H9 (cell line): Measurements from ENCODE around the gene WDR5. TPM values are rescaled to one million over a fixed set of nuclear protein-coding genes. Genes with fewer than 3 reads are reported as not detected.
A peak's percentile ranks its signal among the peaks of the same experiment; 100 is the strongest.

Experiments
- DNase-seq: peaks from one replicate; pipeline ENCODE4 v3.0.0-alpha.2; 2017
- H2AFZ ChIP-seq: one replicate; pipeline ENCODE4 v1.6.1; 2013; ENCODE audit warnings: mild to moderate bottlenecking, low read length, control low read depth, moderate library complexity
- H2AK5ac ChIP-seq: 2 replicates; pipeline ENCODE4 v1.6.1; 2013; ENCODE audit warnings: low read length, control low read depth, mixed read lengths; ENCODE audit not compliant: insufficient read length
- H2BK120ac ChIP-seq: one replicate; pipeline ENCODE4 v1.6.1; 2013; ENCODE audit warnings: low read depth, mild to moderate bottlenecking, low read length, control low read depth, inconsistent platforms; ENCODE audit not compliant: poor library complexity, severe bottlenecking
- H2BK12ac ChIP-seq: 2 replicates; pipeline ENCODE4 v1.6.1; 2013; ENCODE audit warnings: low read length, control low read depth, mixed read lengths, low read depth; ENCODE audit not compliant: insufficient read length
- H2BK15ac ChIP-seq: 2 replicates; pipeline ENCODE4 v1.6.1; 2013; ENCODE audit warnings: low read depth, low read length, control low read depth
- H2BK20ac ChIP-seq: one replicate; pipeline ENCODE4 v1.6.1; 2013; ENCODE audit warnings: low read depth, mild to moderate bottlenecking, low read length, control low read depth, inconsistent platforms; ENCODE audit not compliant: poor library complexity, severe bottlenecking
- H2BK5ac ChIP-seq: 2 replicates; pipeline ENCODE4 v1.6.1; 2013; ENCODE audit warnings: low read length, control low read depth, mixed read lengths; ENCODE audit not compliant: insufficient read length
- H3K14ac ChIP-seq: 2 replicates; pipeline ENCODE4 v1.6.1; 2013; ENCODE audit warnings: low read length, control low read depth; ENCODE audit not compliant: insufficient read depth
- H3K18ac ChIP-seq: 2 replicates; pipeline ENCODE4 v1.6.1; 2013; ENCODE audit warnings: low read depth, mild to moderate bottlenecking, mixed read lengths, low read length, control low read depth; ENCODE audit not compliant: insufficient read length
- H3K23ac ChIP-seq: 2 replicates; pipeline ENCODE4 v1.6.1; 2013; ENCODE audit warnings: low read length, control low read depth, mixed read lengths, low read depth; ENCODE audit not compliant: insufficient read length
- H3K23me2 ChIP-seq: 2 replicates; pipeline ENCODE4 v1.6.1; 2013; ENCODE audit warnings: low read depth, mild to moderate bottlenecking, mixed read lengths, low read length, control low read depth; ENCODE audit not compliant: insufficient read length, poor library complexity, severe bottlenecking
- H3K27ac ChIP-seq: 2 replicates; pipeline ENCODE4 v1.5.1; 2013; ENCODE audit warnings: low read length, control low read depth, mixed read lengths, low read depth; ENCODE audit not compliant: insufficient read length
- H3K27me3 ChIP-seq: 2 replicates; pipeline ENCODE4 v1.6.1; 2013; ENCODE audit warnings: low read length, control low read depth, inconsistent platforms; ENCODE audit not compliant: insufficient read depth
- H3K4ac ChIP-seq: 2 replicates; pipeline ENCODE4 v1.6.1; 2013; ENCODE audit warnings: low read depth, mild to moderate bottlenecking, control low read depth, inconsistent platforms, low read length, moderate library complexity
- H3K4me1 ChIP-seq: 2 replicates; pipeline ENCODE4 v1.6.1; 2013; ENCODE audit warnings: low read length, control low read depth, inconsistent platforms; ENCODE audit not compliant: insufficient read depth
- H3K4me2 ChIP-seq: 2 replicates; pipeline ENCODE4 v1.6.1; 2013; ENCODE audit warnings: low read length, control low read depth, mixed read lengths; ENCODE audit not compliant: insufficient read length, insufficient read depth
- H3K56ac ChIP-seq: 2 replicates; pipeline ENCODE4 v1.6.1; 2013; ENCODE audit warnings: low read depth, mild to moderate bottlenecking, mixed read lengths, low read length, control low read depth; ENCODE audit not compliant: insufficient read length
- H3K79me1 ChIP-seq: 2 replicates; pipeline ENCODE4 v1.6.1; 2013; ENCODE audit warnings: low read depth, mild to moderate bottlenecking, moderate library complexity, low read length, control low read depth, inconsistent platforms; ENCODE audit not compliant: insufficient read depth, poor library complexity, severe bottlenecking
- H3K79me2 ChIP-seq: 2 replicates; pipeline ENCODE4 v1.6.1; 2013; ENCODE audit warnings: low read length, control low read depth, inconsistent platforms; ENCODE audit not compliant: insufficient read depth
- H3K9ac ChIP-seq: 2 replicates; pipeline ENCODE4 v1.6.1; 2013; ENCODE audit warnings: low read length, control low read depth, mixed read lengths; ENCODE audit not compliant: insufficient read length; ENCODE audit errors: extremely low read depth
- H3K9me3 ChIP-seq: one replicate; pipeline ENCODE4 v1.6.1; 2013; ENCODE audit warnings: low read depth, low read length, inconsistent platforms; ENCODE audit not compliant: control insufficient read depth
- H3T11ph ChIP-seq: one replicate; pipeline ENCODE4 v1.6.1; 2013; ENCODE audit warnings: mild to moderate bottlenecking, low read length, control low read depth, inconsistent platforms
- H4K20me1 ChIP-seq: one replicate; pipeline ENCODE4 v1.6.1; 2013; ENCODE audit not compliant: control insufficient read depth, insufficient read length, insufficient read depth
- H4K5ac ChIP-seq: 2 replicates; pipeline ENCODE4 v1.6.1; 2013; ENCODE audit warnings: low read depth, mild to moderate bottlenecking, mixed read lengths, low read length, control low read depth; ENCODE audit not compliant: insufficient read length
- H4K8ac ChIP-seq: replicated peaks from 2 replicates; pipeline ENCODE4 v1.6.1; 2013; ENCODE audit warnings: low read length, control low read depth, mixed read lengths, low read depth; ENCODE audit not compliant: insufficient read length
- H4K91ac ChIP-seq: 2 replicates; pipeline ENCODE4 v1.6.1; 2013; ENCODE audit warnings: low read depth, mild to moderate bottlenecking, moderate library complexity, mixed read lengths, low read length, control low read depth; ENCODE audit not compliant: insufficient read length
- H3K27ac Mint-ChIP-seq, 3 experiments: 2 replicates in 2 of 3; 3 replicates in 1 of 3; pipeline ENCODE4 v1.8.0; 2020 to 2021; ENCODE audit warnings: mixed read lengths in 3 of 3, mild to moderate bottlenecking in 1 of 3, moderate library complexity in 1 of 3
- H3K27me3 Mint-ChIP-seq: 2 replicates; pipeline ENCODE4 v1.8.0; 2021; ENCODE audit warnings: low read depth, mild to moderate bottlenecking, moderate library complexity, mixed read lengths
- H3K36me3 Mint-ChIP-seq, 3 experiments: 2 replicates in 2 of 3; 3 replicates in 1 of 3; pipeline ENCODE4 v1.8.0; 2020 to 2021; ENCODE audit warnings: low read depth in 3 of 3, mixed read lengths in 3 of 3; ENCODE audit not compliant: insufficient read depth in 1 of 3
- H3K4me1 Mint-ChIP-seq, 2 experiments: 2 replicates each; pipeline ENCODE4 v1.8.0; 2020; ENCODE audit warnings: mixed read lengths in 2 of 2
- H3K4me3 Mint-ChIP-seq, 2 experiments: 2 replicates in 1 of 2; 3 replicates in 1 of 2; pipeline ENCODE4 v1.8.0; 2020 to 2021; ENCODE audit warnings: mild to moderate bottlenecking in 2 of 2, mixed read lengths in 2 of 2, moderate library complexity in 1 of 2
- H3K9me3 Mint-ChIP-seq, 2 experiments: 2 replicates in 1 of 2; 3 replicates in 1 of 2; pipeline ENCODE4 v1.8.0; 2020; ENCODE audit warnings: mild to moderate bottlenecking in 2 of 2, mixed read lengths in 2 of 2, moderate library complexity in 1 of 2
- CTCF ChIP-seq: fragments of 200-600 bp; sonication (generic); conservative IDR thresholded peaks from 3 replicates; pipeline ENCODE4 v1.8.0; 2021; ENCODE audit warnings: antibody characterized with exemption, mild to moderate bottlenecking
- WGBS: extraction: QIAGEN DNeasy Blood & Tissue Kit; methylation state at CpG from one replicate; pipeline ENCODE4 v1.1.7; 2013; ENCODE audit warnings: missing lambda C conversion rate, low lambda C conversion rate, mixed read lengths; ENCODE audit not compliant: insufficient read length; ENCODE audit errors: extremely low coverage; 5-methylcytosine and 5-hydroxymethylcytosine counted together
- total RNA-seq: library from RNA; stranded (reverse); gene quantifications from 2 replicates; pipeline ENCODE4 v1.2.1, GENCODE V29; 2021

Gene WDR5
- total RNA-seq, 1 experiment from 2014 or later: 72.3 TPM

- Histone ChIP-seq H3K4me1 (no peaks in the 10 kb centered on the region), H4K91ac (no peak overlapping the region), H3T11ph (no peak overlapping the region), H2BK5ac (no peak overlapping the region), H3K79me2 (no peaks in the 10 kb centered on the region), H2BK20ac (no peak overlapping the region), H2BK120ac (no peak overlapping the region), H2BK15ac (no peak overlapping the region), H2AK5ac (no peak overlapping the region), H3K4ac (no peak overlapping the region), H3K27ac (no peak overlapping the region), H4K20me1 (no peaks in the 10 kb centered on the region), H3K23ac (no peak overlapping the region), H4K5ac (no peak overlapping the region), H3K14ac (no peak overlapping the region), H3K56ac (no peak overlapping the region), H3K4me2 (no peak overlapping the region), H4K8ac (no peak overlapping the region), H3K79me1 (no peaks in the 10 kb centered on the region), H3K27me3 (no peaks in the 10 kb centered on the region), H3K9me3 (no peaks in the 10 kb centered on the region), H2BK12ac (no peak overlapping the region), H3K18ac (no peak overlapping the region), H3K23me2 (no peaks in the 10 kb centered on the region), H2AFZ (no peak overlapping the region), H3K9ac (no peak overlapping the region)
- no CpG with 5 or more reads among the region's 20 CpGs for WGBS
- TF ChIP-seq CTCF: no peak
- H3K4me3 Mint-ChIP-seq: no peak overlapping the region
- peak overlapping the region in 2 of 3 experiments; percentile 10 to 87; a peak in 3 of 7 replicates for H3K27ac Mint-ChIP-seq
- DNase-seq: no peak
- H3K9me3 Mint-ChIP-seq: no peaks in the 10 kb centered on the region; a peak in 1 of 5 replicates
- H3K27me3 Mint-ChIP-seq: peaks cover 6% of the 10 kb centered on the region
- H3K36me3 Mint-ChIP-seq: peaks cover 40 to 61% (median 57%) of the 10 kb centered on the region in 3 experiments
- H3K4me1 Mint-ChIP-seq: 0 out of 4 replicates have a peak, but pooled peaks cover 0 to 5% of the 10 kb centered on the region in 2 experiments
Measured at GRCh38 chr9:134158753-134159392, 23.0 kb downstream of the WDR5 start.
